Fibroblast of lung (primary cell): ENCODE data around the gene SLC9A3. TPM values are rescaled to one million over a fixed set of nuclear protein-coding genes. Genes with fewer than 3 reads are reported as not detected.

Experiments
- DNase-seq, 2 donors: peaks; one replicate each; pipeline versions ENCODE4 v3.0.0 to v3.0.0-alpha.2; 2010; ENCODE audit warnings: low read depth in 2 of 2
- H2AFZ ChIP-seq: 2 replicates; pipeline ENCODE4 v1.5.1; 2012; ENCODE audit warnings: low read length, control low read depth, inconsistent platforms
- H3K27ac ChIP-seq: 2 replicates; pipeline ENCODE4 v1.5.1; 2011; ENCODE audit warnings: low read length, control low read depth; ENCODE audit not compliant: insufficient read depth
- H3K27me3 ChIP-seq: 2 replicates; pipeline ENCODE4 v1.5.1; 2011; ENCODE audit warnings: mild to moderate bottlenecking, low read length; ENCODE audit not compliant: control insufficient read depth, insufficient read depth
- H3K36me3 ChIP-seq: 2 replicates; pipeline ENCODE4 v1.5.1; 2011; ENCODE audit warnings: low read length; ENCODE audit not compliant: control insufficient read depth, insufficient read depth
- H3K4me1 ChIP-seq: 2 replicates; pipeline ENCODE4 v1.5.1; 2011; ENCODE audit warnings: low read length; ENCODE audit not compliant: control insufficient read depth, insufficient read depth; ENCODE audit errors: extremely low read depth
- H3K4me2 ChIP-seq: 2 replicates; pipeline ENCODE4 v1.5.1; 2011; ENCODE audit warnings: low read length, control low read depth; ENCODE audit not compliant: insufficient read depth; ENCODE audit errors: extremely low read depth
- H3K4me3 ChIP-seq, 4 experiments: fragments of 200-600 bp in 1 of 4; sonication (generic) in 1 of 4; replicated peaks in 1 of 4; 2 replicates each; pipeline ENCODE4 v1.5.1; 2011 to 2016; ENCODE audit warnings: low read length in 4 of 4, low read depth in 3 of 4, mild to moderate bottlenecking in 3 of 4, control low read depth in 2 of 4, inconsistent platforms in 1 of 4, mixed read lengths in 1 of 4; ENCODE audit not compliant: insufficient read depth in 1 of 4; ENCODE audit errors: control extremely low read depth in 1 of 4
- H3K79me2 ChIP-seq: 2 replicates; pipeline ENCODE4 v1.5.1; 2012; ENCODE audit warnings: mild to moderate bottlenecking, low read length, inconsistent platforms; ENCODE audit not compliant: control insufficient read depth, insufficient read depth
- H3K9ac ChIP-seq: 2 replicates; pipeline ENCODE4 v1.5.1; 2011; ENCODE audit warnings: mild to moderate bottlenecking, low read length, control low read depth; ENCODE audit not compliant: insufficient read depth
- H3K9me3 ChIP-seq: 2 replicates; pipeline ENCODE4 v1.5.1; 2012; ENCODE audit warnings: low read depth, low read length; ENCODE audit not compliant: control insufficient read depth, insufficient read depth
- H4K20me1 ChIP-seq: 2 replicates; pipeline ENCODE4 v1.5.1; 2011; ENCODE audit warnings: low read length; ENCODE audit not compliant: control insufficient read depth, insufficient read depth; ENCODE audit errors: extremely low read depth
- CTCF ChIP-seq, 2 donors: IDR thresholded peaks in 1 of 2; conservative IDR thresholded peaks in 1 of 2; 1 replicate in 1 of 2; 2 replicates in 1 of 2; pipeline ENCODE4 v1.5.1; 2011 to 2012; ENCODE audit warnings: low read length in 2 of 2, control low read depth in 1 of 2, inconsistent platforms in 1 of 2, low read depth in 1 of 2, mild to moderate bottlenecking in 1 of 2
- EZH2 ChIP-seq: IDR thresholded peaks from 2 replicates; pipeline ENCODE4 v1.5.1; 2012; ENCODE audit warnings: low read length, control low read depth, mild to moderate bottlenecking; ENCODE audit errors: missing control alignments
- polyA plus RNA-seq, 2 donors: library from polyadenylated mRNA; depleted of rRNA in 1 of 2; stranded (reverse) in 1 of 2; unstranded in 1 of 2; fragments of >200 nt; gene quantifications; 2 replicates each; pipeline ENCODE4 v1.2.1, GENCODE V29; 2011 to 2012; ENCODE audit warnings: missing spikeins in 1 of 2
- total RNA-seq: library from RNA; depleted of rRNA; stranded (reverse); fragments of >200 nt; gene quantifications from 2 replicates; pipeline ENCODE4 v1.2.1, GENCODE V29; 2014

SLC9A3 gene
- total and polyA plus RNA-seq, 2 donors (not counting 1 experiment from before 2014, with no cell fraction given) = 0.50 to 0.84 TPM

DNA sequence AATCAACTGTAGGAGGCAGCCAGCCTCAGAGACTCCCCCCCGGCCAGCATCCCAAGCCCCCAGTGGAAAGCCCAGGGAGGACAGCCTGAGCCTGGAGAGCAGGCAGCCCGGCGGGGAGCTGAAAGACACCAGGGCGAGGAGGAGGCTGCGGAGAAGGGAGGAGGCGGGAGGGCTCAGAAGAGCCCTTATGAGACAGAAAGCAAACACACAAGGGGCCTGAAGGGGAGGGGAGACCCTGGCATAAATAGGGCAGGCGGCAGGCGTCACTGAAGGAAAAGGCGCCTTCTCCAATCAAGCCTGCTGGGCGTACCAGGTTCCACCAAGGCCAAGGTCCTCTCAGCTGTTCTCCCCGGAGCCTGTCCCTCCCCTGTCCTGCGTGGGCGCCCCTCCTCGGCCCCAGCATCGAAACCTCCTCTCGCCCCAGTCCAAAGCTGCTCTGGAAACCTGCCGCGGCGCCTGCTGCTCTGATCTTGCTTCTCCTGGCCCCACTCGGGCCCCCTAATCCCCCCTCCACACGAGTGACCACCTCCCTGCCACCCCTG is 1.3 kb downstream of the SLC9A3 start:
- DNase-seq = no peak
- no peaks in the 10 kb centered on the region for H3K36me3 ChIP-seq
- no peaks in the 10 kb centered on the region for H3K9me3 ChIP-seq
- peaks cover 54% of the 10 kb centered on the region for H3K27me3 ChIP-seq
- no peak overlapping the region for H3K9ac ChIP-seq
- no peaks in the 10 kb centered on the region for H3K4me1 ChIP-seq
- H3K4me2 ChIP-seq = no peak overlapping the region
- TF ChIP-seq EZH2 (no peak), CTCF (conservative IDR thresholded peaks at IDR 0.05 in 1 of 2, IDR thresholded peaks at IDR 0.05 in 1 of 2; ENCODE audit: low read depth in 1 of 2, low read length in 2 of 2) (no peak)
- no peak overlapping the region for H3K4me3 ChIP-seq
- H3K79me2 ChIP-seq = no peaks in the 10 kb centered on the region
- no peaks in the 10 kb centered on the region for H4K20me1 ChIP-seq
- H2AFZ ChIP-seq = no peak overlapping the region
- H3K27ac ChIP-seq = no peak overlapping the region

DNA sequence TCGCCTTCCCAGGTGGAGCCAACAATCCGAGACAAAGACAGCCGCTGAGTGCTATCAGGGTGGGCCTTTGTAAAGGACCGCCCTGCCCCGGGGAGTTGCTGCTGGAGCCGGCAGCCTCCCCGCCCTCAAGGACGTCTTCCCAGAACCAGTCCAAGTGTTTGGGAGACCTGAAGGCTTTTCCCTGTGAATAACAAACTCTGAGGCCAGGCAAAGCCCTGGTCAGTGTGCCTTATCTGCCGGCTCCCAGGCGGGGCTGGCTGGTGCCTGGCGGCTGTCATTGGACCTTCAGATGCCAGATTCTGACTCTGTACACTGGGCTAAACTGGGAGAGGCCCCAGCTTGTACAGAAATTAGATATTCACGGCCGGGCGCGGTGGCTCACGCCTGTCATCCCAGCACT is 2.1 kb downstream of the SLC9A3 start:
- Histone ChIP-seq H3K27ac (no peak overlapping the region), H3K9ac (no peak overlapping the region), H3K79me2 (no peaks in the 10 kb centered on the region), H3K4me3 (no peak overlapping the region), H3K36me3 (no peaks in the 10 kb centered on the region), H3K4me1 (no peaks in the 10 kb centered on the region), H3K4me2 (no peak overlapping the region), H3K27me3 (peaks cover 47% of the 10 kb centered on the region), H3K9me3 (no peaks in the 10 kb centered on the region), H2AFZ (no peak overlapping the region), H4K20me1 (no peaks in the 10 kb centered on the region)
- DNase-seq = no peak
- TF ChIP-seq EZH2 (no peak), CTCF (conservative IDR thresholded peaks at IDR 0.05 in 1 of 2, IDR thresholded peaks at IDR 0.05 in 1 of 2; ENCODE audit: low read depth in 1 of 2, low read length in 2 of 2) (no peak)

DNA sequence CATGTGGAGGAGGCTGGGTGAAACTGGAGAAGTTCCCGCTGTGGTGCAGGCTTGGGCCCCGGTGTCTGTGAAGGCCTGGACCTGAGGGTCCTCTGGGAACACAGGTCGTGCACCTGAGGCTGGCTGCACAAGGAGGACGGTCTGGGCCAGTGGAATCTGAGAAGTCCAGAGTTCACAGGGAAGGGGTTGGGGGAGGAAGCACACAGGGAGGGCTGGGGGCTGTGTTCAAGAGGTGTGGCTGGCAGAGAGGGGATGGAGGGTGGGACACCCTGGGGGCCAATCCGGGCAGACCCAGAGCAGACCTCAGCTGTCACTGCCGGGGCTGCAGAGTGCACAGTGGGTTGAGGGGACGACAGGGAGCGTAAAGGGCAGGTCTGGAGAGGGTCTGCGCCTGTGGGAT is 2.6 kb downstream of the SLC9A3 start:
- Histone ChIP-seq H3K27ac (no peak overlapping the region), H2AFZ (no peak overlapping the region), H3K27me3 (peaks cover 43% of the 10 kb centered on the region), H3K4me2 (no peak overlapping the region), H3K4me3 (no peak overlapping the region), H3K9ac (no peak overlapping the region), H3K9me3 (no peaks in the 10 kb centered on the region), H4K20me1 (no peaks in the 10 kb centered on the region), H3K4me1 (no peaks in the 10 kb centered on the region), H3K79me2 (no peaks in the 10 kb centered on the region), H3K36me3 (no peaks in the 10 kb centered on the region)
- TF ChIP-seq EZH2 (no peak), CTCF (conservative IDR thresholded peaks at IDR 0.05 in 1 of 2, IDR thresholded peaks at IDR 0.05 in 1 of 2; ENCODE audit: low read depth in 1 of 2, low read length in 2 of 2) (no peak)
- no peak for DNase-seq
